B cell (primary cell): ENCODE data around the gene P4HA2. TPM values are rescaled to one million over a fixed set of nuclear protein-coding genes. Genes with fewer than 3 reads are reported as not detected.

ENCODE experiments used
- ATAC-seq: fragments of 200-7000 bp; cut with Tn5 transposase; one replicate; pipeline ENCODE4 v1.10.0; 2021; ENCODE audit warnings: low read depth, mild to moderate bottlenecking, moderate number of reproducible peaks, moderate library complexity
- CTCF ChIA-PET: fragments of 350-600 bp; sonication (Branson Sonifier 250); formaldehyde crosslinking; loops from one replicate; lab custom pipeline; 2021; ENCODE audit warnings: antibody characterized with exemption, inconsistent platforms; lab: Charles Lee
- POLR2A ChIA-PET: fragments of 350-600 bp; sonication (Branson Sonifier 250); formaldehyde crosslinking; loops from one replicate; lab custom pipeline; 2021; ENCODE audit warnings: antibody characterized with exemption; lab: Charles Lee
- DNase-seq: peaks from one replicate; pipeline ENCODE4 v3.0.0; 2013
- H2AFZ ChIP-seq: 2 replicates; pipeline ENCODE4 v1.6.1; 2012; ENCODE audit warnings: mild to moderate bottlenecking, low read depth, low read length; ENCODE audit not compliant: insufficient read depth, poor library complexity, severe bottlenecking
- H3K27ac ChIP-seq, 2 donors: 1 replicate in 1 of 2; 2 replicates in 1 of 2; pipeline ENCODE4 v1.5.1; 2012 to 2013; ENCODE audit warnings: low read length in 2 of 2, mild to moderate bottlenecking in 2 of 2, moderate library complexity in 1 of 2
- H3K27me3 ChIP-seq, 4 experiments: fragments of 200-600 bp in 1 of 4; sonication (generic) in 1 of 4; replicated peaks in 1 of 4; 1 replicate in 2 of 4; 2 replicates in 2 of 4; pipeline versions ENCODE4 v1.6.1 to v1.7.0; 2013 to 2016; ENCODE audit warnings: low read length in 3 of 4, mild to moderate bottlenecking in 2 of 4, mixed read lengths in 1 of 4, moderate library complexity in 1 of 4; ENCODE audit not compliant: insufficient read depth in 4 of 4, control insufficient read depth in 3 of 4; ENCODE audit errors: control extremely low read depth in 1 of 4
- H3K36me3 ChIP-seq, 2 experiments: replicated peaks in 1 of 2; 1 replicate in 1 of 2; 2 replicates in 1 of 2; pipeline versions ENCODE4 v1.6.1 to v1.7.1; 2013; ENCODE audit warnings: low read length in 1 of 2; ENCODE audit not compliant: insufficient read depth in 2 of 2, control insufficient read depth in 1 of 2; ENCODE audit errors: control extremely low read depth in 1 of 2, extremely low read depth in 1 of 2
- H3K4me1 ChIP-seq, 2 donors: fragments of 200-600 bp in 1 of 2; sonication (generic) in 1 of 2; 1 replicate in 1 of 2; 2 replicates in 1 of 2; pipeline versions ENCODE4 v1.5.1 to v1.6.1; 2013 to 2017; ENCODE audit warnings: low read length in 2 of 2; ENCODE audit not compliant: control insufficient read depth in 2 of 2, insufficient read depth in 2 of 2
- H3K4me2 ChIP-seq: replicated peaks from 2 replicates; pipeline ENCODE3; 2012; ENCODE audit warnings: mild to moderate bottlenecking, low read depth, low read length; ENCODE audit not compliant: poor library complexity, severe bottlenecking
- H3K4me3 ChIP-seq, 5 experiments: fragments of 200-600 bp in 1 of 5; sonication (generic) in 1 of 5; 1 replicate in 3 of 5; 2 replicates in 2 of 5; pipeline versions ENCODE4 v1.5.1 to v1.7.0; 2011 to 2016; ENCODE audit warnings: low read length in 4 of 5, mild to moderate bottlenecking in 4 of 5, low read depth in 2 of 5, control low read depth in 1 of 5, moderate library complexity in 1 of 5; ENCODE audit not compliant: insufficient read depth in 1 of 5; ENCODE audit errors: control extremely low read depth in 1 of 5, extremely low read depth in 1 of 5
- H3K79me2 ChIP-seq: fragments of 200-600 bp; sonication (generic); one replicate; pipeline ENCODE4 v1.6.0; 2016; ENCODE audit warnings: low read length; ENCODE audit not compliant: control insufficient read depth, insufficient read depth
- H3K9ac ChIP-seq: fragments of 200-600 bp; sonication (generic); 2 replicates; pipeline ENCODE4 v1.6.1; 2017; ENCODE audit warnings: mild to moderate bottlenecking, low read length, moderate library complexity
- H3K9me3 ChIP-seq, 3 donors: one replicate each; pipeline versions ENCODE4 v1.6.1 to v1.7.1; 2013; ENCODE audit warnings: low read length in 2 of 3; ENCODE audit not compliant: control insufficient read depth in 2 of 3, insufficient read depth in 1 of 3; ENCODE audit errors: control extremely low read depth in 1 of 3
- H4K20me1 ChIP-seq: 2 replicates; pipeline ENCODE4 v1.6.0; 2012; ENCODE audit warnings: mild to moderate bottlenecking, low read length; ENCODE audit not compliant: insufficient read depth, control insufficient read depth, poor library complexity, severe bottlenecking
- H3K27ac Mint-ChIP-seq: one replicate; pipeline ENCODE4 v1.8.0; 2021; ENCODE audit warnings: mixed read lengths
- H3K27me3 Mint-ChIP-seq: one replicate; pipeline ENCODE4 v1.8.0; 2021; ENCODE audit warnings: mixed read lengths
- H3K4me1 Mint-ChIP-seq: one replicate; pipeline ENCODE4 v1.8.0; 2021; ENCODE audit warnings: mixed read lengths
- H3K4me3 Mint-ChIP-seq: one replicate; pipeline ENCODE4 v1.8.0; 2021; ENCODE audit warnings: mixed read lengths
- H3K9me3 Mint-ChIP-seq: one replicate; pipeline ENCODE4 v1.8.0; 2022; ENCODE audit warnings: mixed read lengths; ENCODE audit not compliant: insufficient read depth
- EZH2 ChIP-seq: IDR thresholded peaks from 2 replicates; pipeline ENCODE4 v1.6.1; 2012; ENCODE audit warnings: borderline replicate concordance, low read depth, mild to moderate bottlenecking, moderate library complexity, low read length; ENCODE audit not compliant: insufficient read depth, poor library complexity, severe bottlenecking
- WGBS: methylation state at CpG from one replicate; pipeline ENCODE4 v1.1.5; 2013; ENCODE audit warnings: missing lambda C conversion rate; ENCODE audit not compliant: insufficient coverage; 5-methylcytosine and 5-hydroxymethylcytosine counted together
- intact Hi-C: fragments of 100-400 bp; cut with micrococcal nuclease; formaldehyde crosslinking; loops from one replicate; pipeline ENCODE4 v1.10.0; 2022
- polyA plus RNA-seq: library from polyadenylated mRNA; depleted of rRNA; stranded (reverse); fragments of >200 nt; gene quantifications from 2 replicates; pipeline ENCODE4 v1.2.3, GENCODE V29; 2012
- total RNA-seq, 2 donors: library from RNA; stranded (reverse); fragments of 120-200 nt in 1 of 2; gene quantifications; 1 replicate in 1 of 2; 2 replicates in 1 of 2; pipeline versions ENCODE4 v1.2.3 to v1.2.4, GENCODE V29; 2013 to 2022
- TF ChIP-seq, protein P1 (sequence below): fragments of 200-600 bp; IDR thresholded peaks from one replicate; pipeline ENCODE4 v1.8.0; 2022; ENCODE audit warnings: antibody characterized with exemption, mild to moderate bottlenecking

The P4HA2 gene
- total and polyA plus RNA-seq, 2 donors (not counting 1 experiment from before 2014, with no cell fraction given) = 0.09 to 0.25 TPM

DNA sequence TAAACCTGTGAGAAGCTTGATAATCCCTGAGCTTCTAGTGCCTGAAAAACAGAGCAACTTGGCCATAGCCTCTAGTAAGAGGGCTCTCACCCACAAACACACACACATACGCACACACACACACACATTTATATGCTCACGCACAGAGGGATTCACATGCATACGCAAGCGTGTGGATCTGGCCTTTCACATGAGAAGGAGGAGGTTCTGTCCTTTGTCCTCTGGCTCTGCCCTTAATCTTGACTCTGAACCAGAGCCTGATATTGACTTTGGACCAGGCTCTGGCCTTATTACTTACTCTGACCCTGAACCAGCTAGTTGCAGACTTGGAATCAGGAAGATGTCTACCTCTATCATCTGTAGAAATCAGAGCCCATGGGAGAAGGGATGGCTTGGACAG is 10.0 kb upstream of the P4HA2 start:
- no peak overlapping the region for H3K4me3 ChIP-seq
- no peak overlapping the region for H3K27ac Mint-ChIP-seq
- TF ChIP-seq, protein P1, sequence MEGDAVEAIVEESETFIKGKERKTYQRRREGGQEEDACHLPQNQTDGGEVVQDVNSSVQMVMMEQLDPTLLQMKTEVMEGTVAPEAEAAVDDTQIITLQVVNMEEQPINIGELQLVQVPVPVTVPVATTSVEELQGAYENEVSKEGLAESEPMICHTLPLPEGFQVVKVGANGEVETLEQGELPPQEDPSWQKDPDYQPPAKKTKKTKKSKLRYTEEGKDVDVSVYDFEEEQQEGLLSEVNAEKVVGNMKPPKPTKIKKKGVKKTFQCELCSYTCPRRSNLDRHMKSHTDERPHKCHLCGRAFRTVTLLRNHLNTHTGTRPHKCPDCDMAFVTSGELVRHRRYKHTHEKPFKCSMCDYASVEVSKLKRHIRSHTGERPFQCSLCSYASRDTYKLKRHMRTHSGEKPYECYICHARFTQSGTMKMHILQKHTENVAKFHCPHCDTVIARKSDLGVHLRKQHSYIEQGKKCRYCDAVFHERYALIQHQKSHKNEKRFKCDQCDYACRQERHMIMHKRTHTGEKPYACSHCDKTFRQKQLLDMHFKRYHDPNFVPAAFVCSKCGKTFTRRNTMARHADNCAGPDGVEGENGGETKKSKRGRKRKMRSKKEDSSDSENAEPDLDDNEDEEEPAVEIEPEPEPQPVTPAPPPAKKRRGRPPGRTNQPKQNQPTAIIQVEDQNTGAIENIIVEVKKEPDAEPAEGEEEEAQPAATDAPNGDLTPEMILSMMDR = no peak
- no peaks in the 10 kb centered on the region for H3K4me1 ChIP-seq
- POLR2A ChIA-PET = no interaction called here
- no peaks in the 10 kb centered on the region for H3K9me3 ChIP-seq
- no peaks in the 10 kb centered on the region for H4K20me1 ChIP-seq
- no peaks in the 10 kb centered on the region for H3K9me3 Mint-ChIP-seq
- H3K4me3 Mint-ChIP-seq = no peak overlapping the region
- H3K27me3 Mint-ChIP-seq = peaks cover under 1% of the 10 kb centered on the region
- ATAC-seq = no peak
- H3K79me2 ChIP-seq = no peaks in the 10 kb centered on the region
- WGBS = no CpG with 5 or more reads among the region's 4 CpGs
- no peak for DNase-seq
- H3K27me3 ChIP-seq = no peaks in the 10 kb centered on the region
- no peak overlapping the region for H2AFZ ChIP-seq
- no peak overlapping the region for H3K27ac ChIP-seq
- no peak overlapping the region for H3K4me2 ChIP-seq
- CTCF ChIA-PET = interaction anchor here (0.5 to 3.8 kb wide), 30 partner anchors 9 to 646 kb away, joined by 3 to 21 read pairs (median 4); partner anchors contain the start of genes P4HA2 and SOWAHA
- intact Hi-C loops = loop anchor here (1.0 to 5.0 kb wide), 2 partner anchors 170 to 264 kb away; no protein-coding TSS in a partner anchor
- H3K36me3 ChIP-seq = no peaks in the 10 kb centered on the region
- no peak overlapping the region for H3K9ac ChIP-seq
- H3K4me1 Mint-ChIP-seq = no peaks in the 10 kb centered on the region

DNA sequence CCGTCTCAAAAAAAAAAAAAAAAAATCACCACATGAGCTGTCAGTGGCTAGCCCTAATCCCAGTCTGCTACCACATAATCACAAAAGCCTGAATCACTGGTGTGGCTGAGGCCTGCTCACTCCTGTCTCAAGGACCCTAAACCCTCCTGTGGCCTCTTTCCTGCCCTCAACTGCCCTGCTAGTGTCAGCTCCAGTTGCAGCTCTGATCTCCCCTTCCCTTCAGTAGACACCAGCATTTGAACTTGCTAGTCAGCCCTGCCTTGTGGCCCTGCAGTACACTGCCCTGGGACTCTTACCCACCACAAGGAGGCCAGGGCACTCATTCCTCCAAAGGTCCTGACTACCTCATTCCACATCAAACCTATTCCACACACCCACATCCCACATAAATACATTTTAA is 9.5 kb upstream of the P4HA2 start:
- H3K4me2 ChIP-seq = no peak overlapping the region
- no peaks in the 10 kb centered on the region for H3K27me3 ChIP-seq
- H2AFZ ChIP-seq = no peak overlapping the region
- H3K4me1 ChIP-seq = no peaks in the 10 kb centered on the region
- DNase-seq = no peak
- H4K20me1 ChIP-seq = no peaks in the 10 kb centered on the region
- Mint-ChIP-seq H3K27me3 (no peaks in the 10 kb centered on the region), H3K4me1 (no peaks in the 10 kb centered on the region), H3K4me3 (no peak overlapping the region), H3K9me3 (no peaks in the 10 kb centered on the region), H3K27ac (no peak overlapping the region)
- intact Hi-C loops = loop anchor here (5.0 kb wide), 1 partner anchor 170 kb away; no protein-coding TSS in a partner anchor
- no peak overlapping the region for H3K27ac ChIP-seq
- POLR2A ChIA-PET = no interaction called here
- H3K9ac ChIP-seq = no peak overlapping the region
- CTCF ChIA-PET = interaction anchor here (0.7 to 3.8 kb wide), 14 partner anchors 9 to 580 kb away, joined by 3 to 21 read pairs (median 6); partner anchors contain the start of gene P4HA2
- TF ChIP-seq, protein P1 = no peak
- no peak for TF ChIP-seq EZH2
- no peaks in the 10 kb centered on the region for H3K36me3 ChIP-seq
- no peak for ATAC-seq
- 100% methylated on average over 1 of the region's 1 CpG for WGBS
- H3K9me3 ChIP-seq = no peaks in the 10 kb centered on the region
- no peak overlapping the region for H3K4me3 ChIP-seq
- no peaks in the 10 kb centered on the region for H3K79me2 ChIP-seq
